CD4-positive, alpha-beta T cell treated with Interleukin-4 for 1 hour (primary cell): ENCODE results near the gene LIMA1.
"Not testable (repeated sequence)": the region's sequence is repeated elsewhere in the genome, so short reads cannot be mapped to it uniquely, and the experiment has no call there.

ENCODE experiments used
- DNase-seq, 2 donors: peaks; one replicate each; pipeline ENCODE4 v3.0.0-alpha.2; 2020 to 2022

LIMA1 gene

GRCh38 chr12:50285253-50285652 lies 1.9 kb upstream of the LIMA1 start:
- DNase-seq, result no peak

- no peak for DNase-seq
These were observed 545 bp downstream of the LIMA1 start for GRCh38 chr12:50282721-50283228.

GRCh38 chr12:50279501-50279900 lies 3.8 kb downstream of the LIMA1 start:
- DNase-seq, result no peak

- no peak for DNase-seq
These were observed 6.2 kb downstream of the LIMA1 start for GRCh38 chr12:50276912-50277671.

- DNase-seq, result no peak
These were observed 7.3 kb downstream of the LIMA1 start for GRCh38 chr12:50276068-50276467.

GRCh38 chr12:50275556-50275955 lies 7.8 kb downstream of the LIMA1 start:
- no peak for DNase-seq

GRCh38 chr12:50275127-50275526 lies 8.2 kb downstream of the LIMA1 start:
- not testable (repeated sequence) for DNase-seq

GRCh38 chr12:50271724-50272247 lies 11.5 kb downstream of the LIMA1 start:
- DNase-seq, result no peak

- DNase-seq, result no peak
These were observed 14.8 kb downstream of the LIMA1 start for GRCh38 chr12:50268482-50268881.

GRCh38 chr12:50265770-50266524 lies 17.4 kb downstream of the LIMA1 start:
- DNase-seq, result no peak

GRCh38 chr12:50263832-50264231 lies 19.5 kb downstream of the LIMA1 start:
- DNase-seq, result no peak

GRCh38 chr12:50261654-50262053 lies 21.7 kb downstream of the LIMA1 start:
- no peak for DNase-seq

- DNase-seq, result no peak
These were observed 25.2 kb downstream of the LIMA1 start for GRCh38 chr12:50258167-50258551.

GRCh38 chr12:50257236-50258166 lies 25.8 kb downstream of the LIMA1 start:
- no peak for DNase-seq

GRCh38 chr12:50256761-50257160 lies 26.6 kb downstream of the LIMA1 start:
- DNase-seq, result no peak

GRCh38 chr12:50252977-50253602 lies 30.2 kb downstream of the LIMA1 start:
- no peak for DNase-seq

- DNase-seq, result no peak
These were observed 31.6 kb downstream of the LIMA1 start for GRCh38 chr12:50251619-50252252.

- DNase-seq, result no peak
These were observed 33.7 kb downstream of the LIMA1 start for GRCh38 chr12:50249464-50250182.

- DNase-seq, result no peak
These were observed 34.4 kb downstream of the LIMA1 start for GRCh38 chr12:50248883-50249282.

GRCh38 chr12:50248411-50248810 lies 34.9 kb downstream of the LIMA1 start:
- no peak for DNase-seq

- DNase-seq, result not testable (repeated sequence)
These were observed 35.7 kb downstream of the LIMA1 start for GRCh38 chr12:50247665-50248064.
